GM12878 (cell line): Measurements from ENCODE around the gene GLOD5. TPM values are rescaled to one million over a fixed set of nuclear protein-coding genes. Genes with fewer than 3 reads are reported as not detected.
"Not testable (repeated sequence)": the region's sequence is repeated elsewhere in the genome, so short reads cannot be mapped to it uniquely, and the experiment has no call there.

ENCODE experiments used
- ATAC-seq: fragments of 200-7000 bp; cut with Tn5 transposase; 3 replicates; pipeline ENCODE4 v1.9.1; 2020; ENCODE audit warnings: mild to moderate bottlenecking, moderate library complexity
- BruUV-seq: library from RNA; stranded (reverse); fragments of 400-500 nt; replicated peaks from 2 replicates; lab custom pipeline; 2021; lab: Mats Ljungman, UMichigan
- CTCF ChIA-PET: fragments of 300-600 bp; sonication (Branson Sonifier 250); formaldehyde crosslinking; extraction: SDS; loops from one replicate; lab custom pipeline; 2021; ENCODE audit warnings: inconsistent platforms; lab: Yijun Ruan, JAX
- POLR2A ChIA-PET: fragments of 350-600 bp; formaldehyde crosslinking; extraction: SDS; loops from one replicate; lab custom pipeline; 2021; ENCODE audit warnings: inconsistent platforms; lab: Charles Lee
- RAD21 ChIA-PET: fragments of 300-600 bp; sonication (Branson Sonifier 250); formaldehyde crosslinking; loops from one replicate; lab custom pipeline; 2023; ENCODE audit warnings: antibody characterized with exemption; ENCODE audit not compliant: unreplicated experiment; lab: Charles Lee
- SMC1A ChIA-PET: fragments of 300-600 bp; sonication (Branson Sonifier 250); formaldehyde crosslinking; loops from one replicate; lab custom pipeline; 2023; ENCODE audit not compliant: unreplicated experiment, uncharacterized antibody; lab: Charles Lee
- DNase-seq: peaks from one replicate; pipeline ENCODE4 v3.0.0-alpha.2; 2011; ENCODE audit warnings: low read depth, low spot score
- FAIRE-seq: peaks from 3 replicates; lab custom pipeline; 2011; peaks lifted over from hg19 to GRCh38; lab: Jason Lieb, UNC
- H2AFZ ChIP-seq: 2 replicates; pipeline ENCODE4 v1.6.0; 2011; ENCODE audit warnings: low read depth, low read length, control low read depth; ENCODE audit not compliant: control insufficient read depth
- H3K27ac ChIP-seq: 2 replicates; pipeline ENCODE4 v1.5.1; 2011; ENCODE audit warnings: control low read depth; ENCODE audit not compliant: control insufficient read depth, insufficient read depth
- H3K27me3 ChIP-seq, 2 experiments: replicated peaks in 1 of 2; 2 replicates each; pipeline versions ENCODE4 v1.6.0 to v1.6.1; 2011; ENCODE audit warnings: low read length in 1 of 2; ENCODE audit not compliant: control insufficient read depth in 2 of 2, insufficient read depth in 2 of 2
- H3K36me3 ChIP-seq, 2 experiments: 2 replicates each; pipeline ENCODE4 v1.5.1; 2011; ENCODE audit warnings: low read length in 1 of 2; ENCODE audit not compliant: control insufficient read depth in 2 of 2, insufficient read depth in 2 of 2
- H3K4me1 ChIP-seq: 2 replicates; pipeline ENCODE4 v1.6.1; 2011; ENCODE audit warnings: mild to moderate bottlenecking, low read length, moderate library complexity, mixed read lengths; ENCODE audit not compliant: control insufficient read depth, insufficient read depth
- H3K4me2 ChIP-seq: 2 replicates; pipeline ENCODE4 v1.6.0; 2011; ENCODE audit warnings: control low read depth; ENCODE audit not compliant: control insufficient read depth, insufficient read depth
- H3K4me3 ChIP-seq: fragments of 200-600 bp; sonication (generic); 2 replicates; pipeline ENCODE4 v1.5.1; 2016
- H3K79me2 ChIP-seq: 2 replicates; pipeline ENCODE4 v1.6.0; 2011; ENCODE audit warnings: low read length; ENCODE audit not compliant: control insufficient read depth, insufficient read depth
- H3K9ac ChIP-seq: 2 replicates; pipeline ENCODE4 v1.8.0; 2011; ENCODE audit warnings: low read length, control low read depth, mixed read lengths; ENCODE audit not compliant: control insufficient read depth, insufficient read depth
- H3K9me3 ChIP-seq: replicated peaks from 3 replicates; pipeline ENCODE4 v1.5.1; 2011; ENCODE audit warnings: mild to moderate bottlenecking, low read length; ENCODE audit not compliant: control insufficient read depth, insufficient read depth
- H4K20me1 ChIP-seq: 2 replicates; pipeline ENCODE4 v1.6.0; 2011; ENCODE audit not compliant: control insufficient read depth, insufficient read depth
- ZNF592 ChIP-seq: fragments of 450-650 bp; IDR thresholded peaks from 2 replicates; pipeline ENCODE4 v1.6.1; 2017; ENCODE audit warnings: mild to moderate bottlenecking, moderate library complexity
- WGBS: methylation state at CpG from one replicate; pipeline ENCODE4 v1.1.6; 2016; ENCODE audit warnings: low lambda C conversion rate; ENCODE audit not compliant: insufficient replicate concordance, insufficient coverage; ENCODE audit errors: missing lambda C conversion rate; 5-methylcytosine and 5-hydroxymethylcytosine counted together
- in situ Hi-C: fragments of 300-500 bp; cut with MboI; formaldehyde crosslinking; loops from 9 replicates; pipeline ENCODE4 v1.14.3; 2018; ENCODE audit warnings: mixed read lengths
- intact Hi-C: fragments of 100-400 bp; cut with micrococcal nuclease; formaldehyde crosslinking; loops from one replicate; pipeline ENCODE4 v1.14.2; 2022; ENCODE audit not compliant: unreplicated experiment
- polyA plus RNA-seq, 11 experiments: library from polyadenylated mRNA; depleted of rRNA in 4 of 11; unstranded in 6 of 11; stranded (reverse) in 5 of 11; fragments of >200 nt; fragmentation: Nextera tagmentation in 4 of 11; fragmentation: Illumina TruSeq in 1 of 11; extraction: Ambion mirVana in 4 of 11; extraction: Trizol in 1 of 11; gene quantifications; 1 replicate in 1 of 11; 2 replicates in 10 of 11; pipeline versions ENCODE4 v1.2.1 to v1.2.3, GENCODE V29; 2011 to 2016; ENCODE audit warnings: inconsistent platforms in 2 of 11, missing spikeins in 2 of 11, low read depth in 1 of 11
- total RNA-seq, 4 experiments: library from RNA; depleted of rRNA in 3 of 4; stranded (reverse); fragments of >200 nt in 3 of 4; fragmentation: Illumina TruSeq in 1 of 4; extraction: Trizol in 1 of 4; gene quantifications; 2 replicates each; pipeline versions ENCODE4 v1.2.1 to v1.2.3, GENCODE V29; 2013 to 2021

The GLOD5 gene
- total and polyA plus RNA-seq, 10 of the 15 experiments (the other 5 are each of a cell fraction or from before 2014, with no cell fraction given): not detected

DNA sequence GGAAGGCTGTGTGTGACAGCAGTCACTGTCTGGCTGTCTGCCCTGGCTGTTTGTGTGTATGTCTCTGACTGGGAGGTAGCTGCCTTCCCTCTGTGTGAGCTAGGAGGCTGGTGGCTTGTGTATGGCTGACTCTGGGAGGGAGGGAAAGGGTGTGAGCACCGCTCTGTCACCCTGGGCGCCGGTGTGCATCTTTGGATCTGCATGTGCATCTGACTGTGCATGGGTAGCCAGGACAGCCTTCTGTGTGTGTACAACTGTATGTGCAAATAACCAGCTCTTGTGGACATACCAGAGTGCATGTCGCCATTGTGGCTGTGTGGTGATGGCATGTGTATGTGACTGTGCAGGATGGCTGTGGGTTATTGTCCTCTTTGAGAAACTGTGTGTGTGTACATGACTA, 57.3 kb downstream of the GLOD5 start (continued):
- TF ChIP-seq ZNF592: no peak

DNA sequence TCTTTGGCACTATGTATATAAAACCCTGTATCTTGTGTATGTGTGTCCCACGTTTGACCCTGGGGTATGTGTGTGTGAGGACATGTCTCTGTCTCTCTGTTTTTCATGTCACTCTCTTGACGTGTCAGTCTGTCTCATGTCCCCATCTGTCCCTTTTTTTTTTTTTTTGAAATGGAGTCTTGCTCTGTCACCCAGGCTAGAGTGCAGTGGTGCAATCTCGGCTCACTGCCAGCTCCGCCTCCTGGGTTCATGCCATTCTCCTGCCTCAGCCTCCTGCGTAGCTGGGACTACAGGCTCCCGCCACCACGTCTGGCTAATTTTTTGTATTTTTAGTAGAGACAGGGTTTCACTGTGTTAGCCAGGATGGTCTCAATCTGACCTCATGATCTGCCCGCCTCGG, 57.8 kb downstream of the GLOD5 start:
- CTCF ChIA-PET, H3K4me1 ChIP-seq, FAIRE-seq, H4K20me1 ChIP-seq, H3K4me3 ChIP-seq, SMC1A ChIA-PET, RAD21 ChIA-PET, H3K36me3 ChIP-seq, H2AFZ ChIP-seq, H3K9ac ChIP-seq, in situ Hi-C loops, H3K27ac ChIP-seq, H3K4me2 ChIP-seq, DNase-seq, ATAC-seq, H3K9me3 ChIP-seq, POLR2A ChIA-PET, H3K27me3 ChIP-seq, intact Hi-C loops, BruUV-seq, H3K79me2 ChIP-seq: not testable (repeated sequence)
- WGBS: 74% methylated on average over 9 of the region's 9 CpGs
